Endodermal cell (in vitro differentiated cells): ENCODE results near the gene DPP6. TPM values are rescaled to one million over a fixed set of nuclear protein-coding genes. Genes with fewer than 3 reads are reported as not detected.

ENCODE experiments used
- DNase-seq: peaks from one replicate; pipeline ENCODE4 v3.0.0-alpha.2; 2017
- H3K27ac ChIP-seq: 2 replicates; pipeline ENCODE4 v1.5.1; 2013; ENCODE audit warnings: mild to moderate bottlenecking, low read depth, low read length, moderate library complexity
- H3K27me3 ChIP-seq: 2 replicates; pipeline ENCODE4 v1.6.1; 2013; ENCODE audit warnings: mild to moderate bottlenecking, low read length, moderate library complexity; ENCODE audit not compliant: insufficient read depth, control insufficient read depth, poor library complexity, severe bottlenecking
- H3K36me3 ChIP-seq: 2 replicates; pipeline ENCODE4 v1.7.0; 2013; ENCODE audit warnings: mild to moderate bottlenecking, low read length, moderate library complexity; ENCODE audit not compliant: control insufficient read depth, insufficient read depth
- H3K4me1 ChIP-seq: one replicate; pipeline ENCODE4 v1.7.0; 2013; ENCODE audit warnings: low read length; ENCODE audit not compliant: control insufficient read depth, insufficient read depth
- H3K4me3 ChIP-seq: 2 replicates; pipeline ENCODE4 v1.5.1; 2013; ENCODE audit warnings: mild to moderate bottlenecking, low read length, moderate library complexity
- H3K9ac ChIP-seq: 2 replicates; pipeline ENCODE4 v1.6.1; 2013; ENCODE audit warnings: mild to moderate bottlenecking, low read length, moderate library complexity; ENCODE audit not compliant: poor library complexity, severe bottlenecking; ENCODE audit errors: extremely low read depth
- H3K9me3 ChIP-seq: 2 replicates; pipeline ENCODE4 v1.6.1; 2013; ENCODE audit warnings: mild to moderate bottlenecking, low read length, moderate library complexity; ENCODE audit not compliant: control insufficient read depth
- H3K27ac Mint-ChIP-seq: 2 replicates; pipeline ENCODE4 v1.8.0; 2020; ENCODE audit warnings: mixed read lengths
- H3K27me3 Mint-ChIP-seq: 2 replicates; pipeline ENCODE4 v1.8.0; 2021; ENCODE audit warnings: mild to moderate bottlenecking, mixed read lengths; ENCODE audit not compliant: insufficient read depth
- H3K36me3 Mint-ChIP-seq: 2 replicates; pipeline ENCODE4 v1.8.0; 2020; ENCODE audit warnings: low read depth, mixed read lengths
- H3K4me1 Mint-ChIP-seq: 2 replicates; pipeline ENCODE4 v1.8.0; 2020; ENCODE audit warnings: mixed read lengths
- H3K4me3 Mint-ChIP-seq: 2 replicates; pipeline ENCODE4 v1.8.0; 2020; ENCODE audit warnings: mild to moderate bottlenecking, moderate library complexity, mixed read lengths
- H3K9me3 Mint-ChIP-seq: 2 replicates; pipeline ENCODE4 v1.8.0; 2020; ENCODE audit warnings: mild to moderate bottlenecking, mixed read lengths
- CTCF ChIP-seq: fragments of 200-600 bp; sonication (generic); conservative IDR thresholded peaks from 2 replicates; pipeline ENCODE4 v1.5.0; 2021; ENCODE audit warnings: antibody characterized with exemption, mild to moderate bottlenecking
- WGBS, 2 experiments: methylation state at CpG; one replicate each; pipeline versions ENCODE4 v1.1.5 to v1.1.7; 2013; ENCODE audit warnings: missing lambda C conversion rate in 2 of 2, mixed read lengths in 1 of 2; ENCODE audit not compliant: insufficient coverage in 1 of 2, insufficient read length in 1 of 2; 5-methylcytosine and 5-hydroxymethylcytosine counted together
- total RNA-seq, 2 donors: library from RNA; stranded (reverse); fragmentation: NEBNext Ultra II Directional in 1 of 2; extraction: Animal tissue kit (Norgen Biotek cat#: 25700) in 1 of 2; gene quantifications; 2 replicates in 1 of 2; 3 replicates in 1 of 2; pipeline ENCODE4 v1.2.1, GENCODE V29; 2021

DPP6 gene
- total RNA-seq, 2 donors from 2014 or later, result 1.7 to 3.0 TPM

- Mint-ChIP-seq H3K27ac (no peak overlapping the region), H3K9me3 (peaks cover 3% of the 10 kb centered on the region), H3K4me1 (no peaks in the 10 kb centered on the region), H3K4me3 (no peak overlapping the region), H3K27me3 (no peaks in the 10 kb centered on the region), H3K36me3 (no peaks in the 10 kb centered on the region)
- Histone ChIP-seq H3K36me3 (no peaks in the 10 kb centered on the region), H3K4me1 (peaks cover 4% of the 10 kb centered on the region), H3K9ac (no peak overlapping the region), H3K27ac (no peak overlapping the region), H3K27me3 (no peaks in the 10 kb centered on the region), H3K9me3 (no peaks in the 10 kb centered on the region), H3K4me3 (no peak overlapping the region)
- 75 to 100% methylated on average over 1 to 4 of the region's 4 CpGs for WGBS, 2 experiments
- DNase-seq, result no peak
- no peak for TF ChIP-seq CTCF
Observed at GRCh38 chr7:154640917-154641316, 588.7 kb downstream of the DPP6 start.

- 86 to 91% methylated on average over 2 to 3 of the region's 3 CpGs for WGBS, 2 experiments
- no peaks in the 10 kb centered on the region for H3K27me3 Mint-ChIP-seq
- no peak for TF ChIP-seq CTCF
- Histone ChIP-seq H3K27ac (no peak overlapping the region), H3K4me1 (no peaks in the 10 kb centered on the region), H3K9ac (no peak overlapping the region), H3K9me3 (no peaks in the 10 kb centered on the region), H3K36me3 (no peaks in the 10 kb centered on the region), H3K4me3 (no peak overlapping the region), H3K27me3 (no peaks in the 10 kb centered on the region)
- no peaks in the 10 kb centered on the region for H3K9me3 Mint-ChIP-seq
- no peaks in the 10 kb centered on the region for H3K36me3 Mint-ChIP-seq
- no peak overlapping the region for H3K27ac Mint-ChIP-seq
- no peak overlapping the region for H3K4me3 Mint-ChIP-seq
- DNase-seq, result no peak
- H3K4me1 Mint-ChIP-seq, result no peaks in the 10 kb centered on the region
Observed at GRCh38 chr7:154644366-154644765, 592.2 kb downstream of the DPP6 start.

GRCh38 chr7:154646126-154647013 is 594.2 kb downstream of the DPP6 start:
- no peaks in the 10 kb centered on the region for H3K27me3 ChIP-seq
- 90 to 92% methylated on average over 8 to 11 of the region's 11 CpGs for WGBS, 2 experiments
- no peak for DNase-seq
- Mint-ChIP-seq H3K27ac (no peak overlapping the region), H3K4me1 (no peaks in the 10 kb centered on the region), H3K9me3 (no peaks in the 10 kb centered on the region), H3K36me3 (no peaks in the 10 kb centered on the region), H3K4me3 (no peak overlapping the region), H3K27me3 (no peaks in the 10 kb centered on the region)
- H3K4me3 ChIP-seq, result no peak overlapping the region
- H3K4me1 ChIP-seq, result no peaks in the 10 kb centered on the region
- no peaks in the 10 kb centered on the region for H3K36me3 ChIP-seq
- H3K27ac ChIP-seq, result no peak overlapping the region
- no peak overlapping the region for H3K9ac ChIP-seq
- H3K9me3 ChIP-seq, result no peaks in the 10 kb centered on the region
- no peak for TF ChIP-seq CTCF
